Measurements from ENCODE around the gene RBM25. TPM values are rescaled to one million over a fixed set of nuclear protein-coding genes. Genes with fewer than 3 reads are reported as not detected.

Gene RBM25
- total and polyA plus RNA-seq, 2 experiments from 2014 or later, result 120 to 204 TPM

GRCh38 chr14:73140811-73141323 is 82.5 kb downstream of the RBM25 start:
- Histone ChIP-seq H3K4me2 (no peak overlapping the region), H3K4me1 (ENCODE audit: insufficient read depth) (peaks cover 11% of the 10 kb centered on the region), H3K27ac (ENCODE audit: low read depth) (peak overlapping the region; percentile 11; the same call in 1 of the 2 replicates), H3K79me2 (replicated peaks; ENCODE audit: insufficient read depth) (peaks cover 92% of the 10 kb centered on the region), H3K9me2 (ENCODE audit: insufficient read depth) (no peaks in the 10 kb centered on the region), H2AFZ (no peak overlapping the region), H3K27me3 (ENCODE audit: insufficient read depth) (no peaks in the 10 kb centered on the region), H3K4me3 (no peak overlapping the region), H3K36me3 (ENCODE audit: insufficient read depth) (no peaks in the 10 kb centered on the region), H3F3A (replicated peaks; ENCODE audit: low read depth) (peaks cover 10% of the 10 kb centered on the region), H4K20me1 (replicated peaks; ENCODE audit: insufficient read depth) (peaks cover 28% of the 10 kb centered on the region)
- ATAC-seq (no peak), DNase-seq (ENCODE audit: low spot score) (no peak)
- Mint-ChIP-seq H3K9me3 (no peaks in the 10 kb centered on the region), H3K36me3 (ENCODE audit: low read depth) (peaks cover 2% of the 10 kb centered on the region; the same call in 1 of the 3 replicates), H3K27me3 (ENCODE audit: insufficient read depth, low read depth, poor library complexity) (peaks cover 10% of the 10 kb centered on the region), H3K27ac (no peak overlapping the region), H3K4me1 (peaks cover 11% of the 10 kb centered on the region), H3K4me3 (no peak overlapping the region)
- no peak for TF ChIP-seq CTCF (conservative IDR thresholded peaks at IDR 0.05; ENCODE audit: low read depth in 2 of 2)

- Mint-ChIP-seq H3K27ac (no peak overlapping the region), H3K4me3 (no peak overlapping the region), H3K27me3 (ENCODE audit: insufficient read depth, low read depth, poor library complexity) (peaks cover 4% of the 10 kb centered on the region), H3K36me3 (ENCODE audit: low read depth) (peaks cover 2% of the 10 kb centered on the region; the same call in 1 of the 3 replicates), H3K4me1 (peaks cover 7% of the 10 kb centered on the region), H3K9me3 (no peaks in the 10 kb centered on the region)
- Histone ChIP-seq H2AFZ (no peak overlapping the region), H3K4me2 (no peak overlapping the region), H3K27ac (ENCODE audit: low read depth) (peak overlapping the region; percentile 15; the same call in 1 of the 2 replicates), H3K36me3 (ENCODE audit: insufficient read depth) (no peaks in the 10 kb centered on the region), H3K4me3 (no peak overlapping the region), H3K79me2 (replicated peaks; ENCODE audit: insufficient read depth) (peaks cover 99% of the 10 kb centered on the region), H3K27me3 (ENCODE audit: insufficient read depth) (no peaks in the 10 kb centered on the region), H4K20me1 (replicated peaks; ENCODE audit: insufficient read depth) (peaks cover 37% of the 10 kb centered on the region), H3F3A (replicated peaks; ENCODE audit: low read depth) (peaks cover 5% of the 10 kb centered on the region), H3K4me1 (ENCODE audit: insufficient read depth) (peaks cover 6% of the 10 kb centered on the region), H3K9me2 (ENCODE audit: insufficient read depth) (no peaks in the 10 kb centered on the region)
- ATAC-seq, result no peak
- DNase-seq (ENCODE audit: low spot score), result no peak
- TF ChIP-seq REST (IDR thresholded peaks at IDR 0.05; ENCODE audit: unreplicated experiment), result no peak
- TF ChIP-seq EZH2phosphoT487 (IDR thresholded peaks at IDR 0.05; ENCODE audit: unreplicated experiment), result no peak
- no peak for TF ChIP-seq JUNB (IDR thresholded peaks at IDR 0.05; ENCODE audit: unreplicated experiment)
- TF ChIP-seq NANOG (IDR thresholded peaks at IDR 0.05; ENCODE audit: borderline replicate concordance), result no peak
- no peak for TF ChIP-seq EZH2 (IDR thresholded peaks at IDR 0.05; ENCODE audit: low read depth, unreplicated experiment)
- TF ChIP-seq ETS1 (IDR thresholded peaks at IDR 0.05), result no peak
- no peak for TF ChIP-seq ZNF114 (CRISPR knock-in tag; IDR thresholded peaks at IDR 0.05)
- no peak for TF ChIP-seq CREB1 (CRISPR knock-in tag; IDR thresholded peaks at IDR 0.05; ENCODE audit: low read depth)
- TF ChIP-seq ZNF331 (CRISPR knock-in tag; IDR thresholded peaks at IDR 0.05; ENCODE audit: low read depth), result no peak
- no peak for TF ChIP-seq POLR2AphosphoS5 (IDR thresholded peaks at IDR 0.05; ENCODE audit: low read depth)
- no peak for TF ChIP-seq CTCF (conservative IDR thresholded peaks at IDR 0.05; ENCODE audit: low read depth in 2 of 2)
Observed at GRCh38 chr14:73142216-73142615, 83.9 kb downstream of the RBM25 start.
